HepG2 (cell line): ENCODE results near the gene FUCA2. TPM values are rescaled to one million over a fixed set of nuclear protein-coding genes. Genes with fewer than 3 reads are reported as not detected.

Experiments used
- ATAC-seq: fragments of 200-7000 bp; cut with Tn5 transposase; 3 replicates; pipeline ENCODE4 v1.9.1; 2020; ENCODE audit warnings: mild to moderate bottlenecking, moderate library complexity
- BruUV-seq: library from RNA; stranded (reverse); fragments of 400-500 nt; replicated peaks from 2 replicates; lab custom pipeline; 2021; lab: Mats Ljungman, UMichigan
- CTCF ChIA-PET: fragments of 300-600 bp; formaldehyde crosslinking; extraction: SDS; loops from one replicate; lab custom pipeline; 2021; ENCODE audit warnings: low total read pairs, inconsistent platforms, low intra/inter-chr PET ratio; lab: Yijun Ruan, JAX
- POLR2A ChIA-PET: fragments of 350-600 bp; sonication (Branson Sonifier 250); formaldehyde crosslinking; loops from one replicate; lab custom pipeline; 2020; ENCODE audit warnings: antibody characterized with exemption, inconsistent platforms; lab: Yijun Ruan, JAX
- DNase-seq: peaks from one replicate; pipeline ENCODE4 v3.0.0-alpha.2; 2015; ENCODE audit warnings: low spot score
- FAIRE-seq: peaks from 3 replicates; lab custom pipeline; 2011; peaks lifted over from hg19 to GRCh38; lab: Jason Lieb, UNC
- H2AFZ ChIP-seq: one replicate; pipeline ENCODE4 v1.6.1; 2011; ENCODE audit warnings: low read length, inconsistent platforms
- H3K27ac ChIP-seq: fragments of 300-600 bp; 3 replicates; pipeline ENCODE4 v1.8.0; 2011; ENCODE audit warnings: mixed run types, mild to moderate bottlenecking, mixed read lengths, low read length, inconsistent platforms; ENCODE audit not compliant: insufficient read depth; ENCODE audit errors: extremely low read length
- H3K27me3 ChIP-seq, 2 experiments: fragments of 200-600 bp in 1 of 2; 2 replicates in 1 of 2; 3 replicates in 1 of 2; pipeline versions ENCODE4 v1.6.0 to v1.8.0; 2011; ENCODE audit warnings: low read length in 2 of 2, mild to moderate bottlenecking in 2 of 2, moderate library complexity in 2 of 2, inconsistent platforms in 1 of 2; ENCODE audit not compliant: insufficient read depth in 2 of 2, control insufficient read depth in 1 of 2
- H3K36me3 ChIP-seq, 2 experiments: fragments of 200-600 bp in 1 of 2; replicated peaks in 1 of 2; 2 replicates in 1 of 2; 3 replicates in 1 of 2; pipeline versions ENCODE4 v1.5.1 to v1.8.0; 2011; ENCODE audit warnings: low read length in 2 of 2, inconsistent platforms in 1 of 2; ENCODE audit not compliant: insufficient read depth in 2 of 2, control insufficient read depth in 1 of 2
- H3K4me1 ChIP-seq: 2 replicates; pipeline ENCODE4 v1.5.1; 2012; ENCODE audit warnings: low read length, inconsistent platforms; ENCODE audit not compliant: insufficient read depth
- H3K4me2 ChIP-seq: 2 replicates; pipeline ENCODE4 v1.6.0; 2011; ENCODE audit warnings: low read depth, low read length, inconsistent platforms
- H3K4me3 ChIP-seq, 3 experiments: fragments of 200-600 bp in 1 of 3; sonication (generic), shearing (Covaris generic) in 1 of 3; replicated peaks in 1 of 3; 2 replicates each; pipeline ENCODE4 v1.5.1; 2011 to 2016; ENCODE audit warnings: low read length in 3 of 3, inconsistent platforms in 2 of 3, low read depth in 2 of 3, mild to moderate bottlenecking in 2 of 3, control low read depth in 1 of 3, mixed read lengths in 1 of 3; ENCODE audit not compliant: insufficient read depth in 1 of 3
- H3K79me2 ChIP-seq: one replicate; pipeline ENCODE4 v1.6.1; 2011; ENCODE audit warnings: low read length, inconsistent platforms; ENCODE audit not compliant: insufficient read depth
- H3K9ac ChIP-seq: 2 replicates; pipeline ENCODE4 v1.6.0; 2011; ENCODE audit warnings: mild to moderate bottlenecking, low read depth, low read length, inconsistent platforms; ENCODE audit not compliant: insufficient read depth
- H3K9me3 ChIP-seq: 2 replicates; pipeline ENCODE4 v1.5.1; 2012; ENCODE audit warnings: mild to moderate bottlenecking, low read length
- H4K20me1 ChIP-seq: 2 replicates; pipeline ENCODE4 v1.6.0; 2011; ENCODE audit warnings: inconsistent platforms, mild to moderate bottlenecking, low read length, moderate library complexity; ENCODE audit not compliant: insufficient read depth
- CEBPB ChIP-seq: IDR thresholded peaks from 2 replicates; pipeline ENCODE4 v1.6.1; 2011; ENCODE audit warnings: low read depth, low read length, improper control_type of control experiment, borderline replicate concordance
- JUNB ChIP-seq: sonication (generic); formaldehyde crosslinking; IDR thresholded peaks from 2 replicates; pipeline ENCODE4 v1.8.0; 2022; ENCODE audit warnings: missing genetic modification reagents, mild to moderate bottlenecking, borderline replicate concordance
- NFATC3 ChIP-seq: sonication (generic); formaldehyde crosslinking; IDR thresholded peaks from 2 replicates; pipeline ENCODE4 v1.5.1; 2020; ENCODE audit warnings: mild to moderate bottlenecking, missing genetic modification reagents
- REL ChIP-seq: sonication (generic); formaldehyde crosslinking; conservative IDR thresholded peaks from 2 replicates; pipeline ENCODE4 v1.8.0; 2022; ENCODE audit warnings: mild to moderate bottlenecking, missing genetic modification reagents, moderate library complexity
- ZBTB21 ChIP-seq: sonication (generic); formaldehyde crosslinking; IDR thresholded peaks from 2 replicates; pipeline ENCODE4 v1.4.0; 2020; ENCODE audit warnings: missing genetic modification reagents
- ZBTB8A ChIP-seq: sonication (generic); formaldehyde crosslinking; IDR thresholded peaks from 2 replicates; pipeline ENCODE4 v1.4.0; 2020; ENCODE audit warnings: mild to moderate bottlenecking, low read depth, missing genetic modification reagents, borderline replicate concordance
- ZNF160 ChIP-seq: sonication (generic); formaldehyde crosslinking; IDR thresholded peaks from 2 replicates; pipeline ENCODE4 v1.8.0; 2022; ENCODE audit warnings: mild to moderate bottlenecking, inconsistent platforms, missing genetic modification reagents
- ZNF3 ChIP-seq: IDR thresholded peaks from 2 replicates; pipeline ENCODE4 v1.7.0; 2017; ENCODE audit warnings: inconsistent platforms
- ZNF317 ChIP-seq: sonication (generic); formaldehyde crosslinking; IDR thresholded peaks from 2 replicates; pipeline ENCODE4 v1.5.0; 2020; ENCODE audit warnings: mild to moderate bottlenecking, missing genetic modification reagents
- whole genome bisulfite sequencing: methylation state at CpG from one replicate; pipeline ENCODE4 v1.1.6; 2017; ENCODE audit warnings: low lambda C conversion rate; 5-methylcytosine and 5-hydroxymethylcytosine counted together
- in situ Hi-C: cut with HindIII; loops from 2 replicates; pipeline ENCODE4 v1.10.0; 2017; ENCODE audit warnings: low pct_unique_long_range_greater_than_20kb; ENCODE audit not compliant: extremely low pct_ligation_motif_present
- intact Hi-C: fragments of 100-400 bp; cut with micrococcal nuclease; formaldehyde crosslinking; loops from one replicate; pipeline ENCODE4 v1.10.0; 2022; ENCODE audit not compliant: unreplicated experiment
- polyA plus RNA-seq, 8 experiments: library from polyadenylated mRNA; depleted of rRNA in 3 of 8; stranded (reverse) in 7 of 8; unstranded in 1 of 8; fragments of >200 nt; fragmentation: Illumina TruSeq in 4 of 8; extraction: Trizol in 4 of 8; gene quantifications; 2 replicates each; pipeline versions ENCODE4 v1.2.1 to v1.2.3, GENCODE V29; 2011 to 2016; ENCODE audit warnings: low read depth in 4 of 8, missing spikeins in 1 of 8, mixed read lengths in 1 of 8; ENCODE audit not compliant: insufficient read depth in 1 of 8
- total RNA-seq, 5 experiments: library from RNA; depleted of rRNA; stranded (reverse); fragments of >200 nt; fragmentation: Illumina TruSeq; extraction: Trizol; gene quantifications; 2 replicates each; pipeline ENCODE4 v1.2.3, GENCODE V29; 2016; ENCODE audit warnings: low read depth in 1 of 5
- TF ChIP-seq, protein P1 (sequence below): sonication (generic); formaldehyde crosslinking; IDR thresholded peaks from 2 replicates; pipeline ENCODE4 v1.5.1; 2020; ENCODE audit warnings: mild to moderate bottlenecking, missing genetic modification reagents
- TF ChIP-seq, protein P2 (sequence below): sonication (generic); formaldehyde crosslinking; IDR thresholded peaks from 2 replicates; pipeline ENCODE4 v1.5.0; 2020; ENCODE audit warnings: mild to moderate bottlenecking, missing genetic modification reagents
- TF ChIP-seq, protein P3 (sequence below): sonication (generic); formaldehyde crosslinking; IDR thresholded peaks from 2 replicates; pipeline ENCODE4 v1.4.0; 2020; ENCODE audit warnings: missing genetic modification reagents, borderline replicate concordance

The FUCA2 gene
- total and polyA plus RNA-seq, 2 of the 13 experiments (the other 11 are each of a cell fraction or from before 2014, with no cell fraction given) = 87.4 to 144 TPM

- Histone ChIP-seq H3K79me2 (no peaks in the 10 kb centered on the region), H2AFZ (no peak overlapping the region), H3K4me2 (no peak overlapping the region), H3K4me3 (no peak overlapping the region), H3K4me1 (no peaks in the 10 kb centered on the region), H3K27me3 (no peaks in the 10 kb centered on the region), H3K9me3 (no peaks in the 10 kb centered on the region), H3K36me3 (no peaks in the 10 kb centered on the region), H3K9ac (no peak overlapping the region), H4K20me1 (no peaks in the 10 kb centered on the region), H3K27ac (no peak overlapping the region)
- peak; percentile 65; the same call in 1 of the 2 replicates for TF ChIP-seq ZNF3 (CRISPR knock-in tag)
- no peak for TF ChIP-seq ZBTB8A
- no peak for ATAC-seq
- WGBS = 70% methylated on average over 9 of the region's 9 CpGs
- no TSS peak for BruUV-seq
- CTCF ChIA-PET = no interaction called here
- POLR2A ChIA-PET = no interaction called here
- DNase-seq = no peak
- intact Hi-C loops (no loop called here), in situ Hi-C loops (no loop called here)
- FAIRE-seq = no peak
These were observed 49.7 kb upstream of the FUCA2 start for GRCh38 chr6:143561105-143561704.

GRCh38 chr6:143559051-143559660 lies 47.6 kb upstream of the FUCA2 start:
- 83% methylated on average over 3 of the region's 3 CpGs for WGBS
- BruUV-seq = no TSS peak
- TF ChIP-seq, protein P1, sequence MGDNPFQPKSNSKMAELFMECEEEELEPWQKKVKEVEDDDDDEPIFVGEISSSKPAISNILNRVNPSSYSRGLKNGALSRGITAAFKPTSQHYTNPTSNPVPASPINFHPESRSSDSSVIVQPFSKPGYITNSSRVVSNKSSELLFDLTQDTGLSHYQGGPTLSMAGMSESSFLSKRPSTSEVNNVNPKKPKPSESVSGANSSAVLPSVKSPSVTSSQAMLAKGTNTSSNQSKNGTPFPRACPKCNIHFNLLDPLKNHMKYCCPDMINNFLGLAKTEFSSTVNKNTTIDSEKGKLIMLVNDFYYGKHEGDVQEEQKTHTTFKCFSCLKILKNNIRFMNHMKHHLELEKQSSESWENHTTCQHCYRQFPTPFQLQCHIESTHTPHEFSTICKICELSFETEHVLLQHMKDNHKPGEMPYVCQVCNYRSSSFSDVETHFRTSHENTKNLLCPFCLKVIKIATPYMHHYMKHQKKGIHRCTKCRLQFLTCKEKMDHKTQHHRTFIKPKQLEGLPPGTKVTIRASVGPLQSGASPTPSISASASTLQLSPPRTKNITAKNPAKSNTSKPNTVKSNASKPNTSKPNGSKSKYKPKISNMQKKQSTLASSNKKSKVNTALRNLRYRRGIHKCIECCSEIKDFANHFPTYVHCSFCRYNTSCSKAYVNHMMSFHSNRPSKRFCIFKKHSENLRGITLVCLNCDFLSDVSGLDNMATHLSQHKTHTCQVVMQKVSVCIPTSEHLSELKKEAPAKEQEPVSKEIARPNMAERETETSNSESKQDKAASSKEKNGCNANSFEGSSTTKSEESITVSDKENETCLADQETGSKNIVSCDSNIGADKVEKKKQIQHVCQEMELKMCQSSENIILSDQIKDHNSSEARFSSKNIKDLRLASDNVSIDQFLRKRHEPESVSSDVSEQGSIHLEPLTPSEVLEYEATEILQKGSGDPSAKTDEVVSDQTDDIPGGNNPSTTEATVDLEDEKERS = no peak
- TF ChIP-seq NFATC3 (CRISPR knock-in tag) (no peak), ZNF160 (CRISPR knock-in tag) (no peak), REL (CRISPR knock-in tag) (no peak), ZNF317 (no peak), JUNB (CRISPR knock-in tag) (no peak), ZBTB21 (no peak), CEBPB (no peak)
- TF ChIP-seq, protein P2, sequence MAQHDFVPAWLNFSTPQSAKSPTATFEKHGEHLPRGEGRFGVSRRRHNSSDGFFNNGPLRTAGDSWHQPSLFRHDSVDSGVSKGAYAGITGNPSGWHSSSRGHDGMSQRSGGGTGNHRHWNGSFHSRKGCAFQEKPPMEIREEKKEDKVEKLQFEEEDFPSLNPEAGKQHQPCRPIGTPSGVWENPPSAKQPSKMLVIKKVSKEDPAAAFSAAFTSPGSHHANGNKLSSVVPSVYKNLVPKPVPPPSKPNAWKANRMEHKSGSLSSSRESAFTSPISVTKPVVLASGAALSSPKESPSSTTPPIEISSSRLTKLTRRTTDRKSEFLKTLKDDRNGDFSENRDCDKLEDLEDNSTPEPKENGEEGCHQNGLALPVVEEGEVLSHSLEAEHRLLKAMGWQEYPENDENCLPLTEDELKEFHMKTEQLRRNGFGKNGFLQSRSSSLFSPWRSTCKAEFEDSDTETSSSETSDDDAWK (CRISPR knock-in tag) = no peak
- TF ChIP-seq, protein P3, sequence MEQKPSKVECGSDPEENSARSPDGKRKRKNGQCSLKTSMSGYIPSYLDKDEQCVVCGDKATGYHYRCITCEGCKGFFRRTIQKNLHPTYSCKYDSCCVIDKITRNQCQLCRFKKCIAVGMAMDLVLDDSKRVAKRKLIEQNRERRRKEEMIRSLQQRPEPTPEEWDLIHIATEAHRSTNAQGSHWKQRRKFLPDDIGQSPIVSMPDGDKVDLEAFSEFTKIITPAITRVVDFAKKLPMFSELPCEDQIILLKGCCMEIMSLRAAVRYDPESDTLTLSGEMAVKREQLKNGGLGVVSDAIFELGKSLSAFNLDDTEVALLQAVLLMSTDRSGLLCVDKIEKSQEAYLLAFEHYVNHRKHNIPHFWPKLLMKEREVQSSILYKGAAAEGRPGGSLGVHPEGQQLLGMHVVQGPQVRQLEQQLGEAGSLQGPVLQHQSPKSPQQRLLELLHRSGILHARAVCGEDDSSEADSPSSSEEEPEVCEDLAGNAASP (CRISPR knock-in tag) = no peak

More at GRCh38 chr6:143559051-143559660, 47.6 kb upstream of the FUCA2 start:
- Histone ChIP-seq H3K36me3 (no peaks in the 10 kb centered on the region), H3K4me1 (peaks cover 14% of the 10 kb centered on the region), H3K4me3 (no peak overlapping the region), H3K9ac (no peak overlapping the region), H2AFZ (no peak overlapping the region), H3K27me3 (no peaks in the 10 kb centered on the region), H3K9me3 (no peaks in the 10 kb centered on the region), H3K27ac (no peak overlapping the region), H3K79me2 (no peaks in the 10 kb centered on the region), H4K20me1 (no peaks in the 10 kb centered on the region), H3K4me2 (no peak overlapping the region)
- ATAC-seq = no peak
- no peak for DNase-seq
- intact Hi-C loops (no loop called here), in situ Hi-C loops (no loop called here)
- ChIA-PET POLR2A (no interaction called here), CTCF (no interaction called here)
- no peak for FAIRE-seq
